CD14-positive monocyte (primary cell): ENCODE data around the gene NPAS3. TPM values are rescaled to one million over a fixed set of nuclear protein-coding genes. Genes with fewer than 3 reads are reported as not detected.

Experiments
- DNase-seq, 3 donors: peaks; one replicate each; pipeline ENCODE4 v3.0.0-alpha.2; 2011 to 2022
- H2AFZ ChIP-seq: 2 replicates; pipeline ENCODE4 v1.6.0; 2012; ENCODE audit warnings: mild to moderate bottlenecking, low read depth, low read length, inconsistent platforms; ENCODE audit not compliant: insufficient read depth, poor library complexity, severe bottlenecking
- H3K27ac ChIP-seq, 2 donors: 1 replicate in 1 of 2; 2 replicates in 1 of 2; pipeline ENCODE4 v1.5.1; 2012 to 2013; ENCODE audit warnings: low read length in 2 of 2, control low read depth in 1 of 2, inconsistent platforms in 1 of 2, low read depth in 1 of 2, mild to moderate bottlenecking in 1 of 2
- H3K27me3 ChIP-seq, 2 donors: one replicate each; pipeline versions ENCODE4 v1.6.0 to v1.6.1; 2011 to 2013; ENCODE audit warnings: low read length in 2 of 2; ENCODE audit not compliant: control insufficient read depth in 2 of 2, insufficient read depth in 2 of 2
- H3K36me3 ChIP-seq, 2 donors: replicated peaks in 1 of 2; 1 replicate in 1 of 2; 2 replicates in 1 of 2; pipeline versions ENCODE4 v1.5.1 to v1.6.1; 2012 to 2013; ENCODE audit warnings: low read length in 2 of 2, control low read depth in 1 of 2, inconsistent platforms in 1 of 2, mild to moderate bottlenecking in 1 of 2; ENCODE audit not compliant: insufficient read depth in 2 of 2, control insufficient read depth in 1 of 2
- H3K4me1 ChIP-seq, 2 donors: 1 replicate in 1 of 2; 2 replicates in 1 of 2; pipeline versions ENCODE4 v1.5.1 to v1.6.1; 2012 to 2013; ENCODE audit warnings: low read length in 2 of 2, control low read depth in 1 of 2, inconsistent platforms in 1 of 2, mild to moderate bottlenecking in 1 of 2, moderate library complexity in 1 of 2; ENCODE audit not compliant: insufficient read depth in 2 of 2, control insufficient read depth in 1 of 2
- H3K4me2 ChIP-seq: replicated peaks from 2 replicates; pipeline ENCODE3; 2012; ENCODE audit warnings: low read length, moderate library complexity, mild to moderate bottlenecking; ENCODE audit not compliant: poor library complexity, severe bottlenecking; ENCODE audit errors: extremely low read depth
- H3K4me3 ChIP-seq, 3 experiments: fragments of 200-600 bp in 1 of 3; sonication (generic) in 1 of 3; replicated peaks in 1 of 3; 1 replicate in 2 of 3; 2 replicates in 1 of 3; pipeline ENCODE4 v1.5.1; 2011 to 2013; ENCODE audit warnings: low read length in 3 of 3, mild to moderate bottlenecking in 3 of 3, control low read depth in 2 of 3, low read depth in 2 of 3, inconsistent platforms in 1 of 3, moderate library complexity in 1 of 3
- H3K79me2 ChIP-seq: 2 replicates; pipeline ENCODE4 v1.6.0; 2012; ENCODE audit warnings: mild to moderate bottlenecking, control low read depth, inconsistent platforms, low read length, moderate library complexity; ENCODE audit not compliant: insufficient read depth
- H3K9ac ChIP-seq: 2 replicates; pipeline ENCODE4 v1.6.0; 2017; ENCODE audit warnings: low read length, mild to moderate bottlenecking; ENCODE audit not compliant: insufficient read depth, poor library complexity, severe bottlenecking
- H3K9me3 ChIP-seq, 2 donors: replicated peaks in 1 of 2; 1 replicate in 1 of 2; 2 replicates in 1 of 2; pipeline versions ENCODE4 v1.5.1 to v1.6.1; 2012 to 2013; ENCODE audit warnings: low read length in 2 of 2, control low read depth in 1 of 2; ENCODE audit not compliant: control insufficient read depth in 1 of 2, insufficient read depth in 1 of 2
- H4K20me1 ChIP-seq: 2 replicates; pipeline ENCODE4 v1.6.0; 2012; ENCODE audit warnings: mild to moderate bottlenecking, low read length, control low read depth, moderate library complexity; ENCODE audit not compliant: insufficient read depth
- H3K27ac Mint-ChIP-seq, 7 donors: one replicate each; pipeline ENCODE4 v1.8.0; 2020; ENCODE audit warnings: mild to moderate bottlenecking in 7 of 7, mixed read lengths in 7 of 7, moderate library complexity in 6 of 7, inconsistent platforms in 2 of 7
- H3K27me3 Mint-ChIP-seq, 3 donors: one replicate each; pipeline ENCODE4 v1.8.0; 2021 to 2022; ENCODE audit warnings: low read depth in 3 of 3, mild to moderate bottlenecking in 3 of 3, mixed read lengths in 3 of 3, moderate library complexity in 3 of 3, inconsistent platforms in 1 of 3
- H3K36me3 Mint-ChIP-seq, 2 donors: one replicate each; pipeline ENCODE4 v1.8.0; 2020; ENCODE audit warnings: mixed read lengths in 2 of 2, inconsistent platforms in 1 of 2, mild to moderate bottlenecking in 1 of 2
- H3K4me1 Mint-ChIP-seq: one replicate; pipeline ENCODE4 v1.8.0; 2020; ENCODE audit warnings: mild to moderate bottlenecking, mixed read lengths
- H3K4me3 Mint-ChIP-seq, 2 donors: one replicate each; pipeline ENCODE4 v1.8.0; 2020; ENCODE audit warnings: mild to moderate bottlenecking in 2 of 2, mixed read lengths in 2 of 2, moderate library complexity in 1 of 2
- H3K9me3 Mint-ChIP-seq, 7 donors: one replicate each; pipeline ENCODE4 v1.8.0; 2020 to 2022; ENCODE audit warnings: mixed read lengths in 7 of 7, mild to moderate bottlenecking in 6 of 7, moderate library complexity in 6 of 7, inconsistent platforms in 2 of 7
- CTCF ChIP-seq: fragments of 200-600 bp; IDR thresholded peaks from one replicate; pipeline ENCODE4 v1.8.0; 2022; ENCODE audit warnings: antibody characterized with exemption, mild to moderate bottlenecking
- WGBS: methylation state at CpG from one replicate; pipeline ENCODE4 v1.1.5; 2013; ENCODE audit warnings: missing lambda C conversion rate; ENCODE audit not compliant: insufficient coverage; 5-methylcytosine and 5-hydroxymethylcytosine counted together
- intact Hi-C, 2 donors: fragments of 100-400 bp; cut with micrococcal nuclease; formaldehyde crosslinking; loops; one replicate each; pipeline versions ENCODE4 v1.15.0 to v1.15.1; 2023
- polyA plus RNA-seq, 3 donors: library from polyadenylated mRNA; depleted of rRNA in 1 of 3; unstranded in 2 of 3; stranded (reverse) in 1 of 3; fragments of 300-500 nt in 2 of 3; fragments of >200 nt in 1 of 3; fragmentation: Illumina TruSeq in 2 of 3; gene quantifications; 1 replicate in 2 of 3; 2 replicates in 1 of 3; pipeline ENCODE4 v1.2.3, GENCODE V29; 2012 to 2021

The NPAS3 gene
- polyA plus RNA-seq, 3 donors, result not detected

- Mint-ChIP-seq H3K9me3 (no peaks in the 10 kb centered on the region), H3K36me3 (no peaks in the 10 kb centered on the region), H3K27me3 (peaks cover 0 to 4% (median 0%) of the 10 kb centered on the region in 3 donors), H3K4me1 (no peaks in the 10 kb centered on the region), H3K4me3 (no peak overlapping the region), H3K27ac (no peak overlapping the region)
- H3K79me2 ChIP-seq, result no peaks in the 10 kb centered on the region
- H3K9me3 ChIP-seq, result no peaks in the 10 kb centered on the region
- no peak overlapping the region for H3K27ac ChIP-seq
- DNase-seq, result no peak
- no peaks in the 10 kb centered on the region for H3K27me3 ChIP-seq
- no peak overlapping the region for H2AFZ ChIP-seq
- H3K4me2 ChIP-seq, result no peak overlapping the region
- intact Hi-C loops, result loop anchor here in 1 of 2 donors (10.0 kb wide), 1 partner anchor 487 kb away; no protein-coding TSS in a partner anchor
- H3K9ac ChIP-seq, result no peak overlapping the region
- no peaks in the 10 kb centered on the region for H3K36me3 ChIP-seq
- no peak for TF ChIP-seq CTCF
- H4K20me1 ChIP-seq, result no peaks in the 10 kb centered on the region
- no peak overlapping the region for H3K4me3 ChIP-seq
- no CpG with 5 or more reads among the region's 4 CpGs for WGBS
- no peaks in the 10 kb centered on the region for H3K4me1 ChIP-seq
Observed at GRCh38 chr14:33837943-33838683, 899.4 kb downstream of the NPAS3 start.

- peaks cover 0 to 4% (median 0%) of the 10 kb centered on the region in 3 donors for H3K27me3 Mint-ChIP-seq
Observed at GRCh38 chr14:33839193-33840076, 900.8 kb downstream of the NPAS3 start.

More at GRCh38 chr14:33839193-33840076, 900.8 kb downstream of the NPAS3 start:
- peak; percentile 85 for TF ChIP-seq CTCF
- Histone ChIP-seq H3K79me2 (no peaks in the 10 kb centered on the region), H3K4me3 (no peak overlapping the region), H3K36me3 (no peaks in the 10 kb centered on the region), H3K9ac (no peak overlapping the region), H2AFZ (no peak overlapping the region), H4K20me1 (no peaks in the 10 kb centered on the region), H3K4me2 (no peak overlapping the region), H3K9me3 (no peaks in the 10 kb centered on the region), H3K4me1 (no peaks in the 10 kb centered on the region), H3K27ac (no peak overlapping the region), H3K27me3 (no peaks in the 10 kb centered on the region)
- no peak overlapping the region for H3K27ac Mint-ChIP-seq
- no peaks in the 10 kb centered on the region for H3K36me3 Mint-ChIP-seq
- 39% methylated on average over 10 of the region's 16 CpGs for WGBS
- peak; percentile 5 to 27 (median 16) for DNase-seq
- intact Hi-C loops, result loop anchor here (5.0 to 10.0 kb wide), 3 partner anchors 265 to 485 kb away; no protein-coding TSS in a partner anchor
- no peak overlapping the region for H3K4me3 Mint-ChIP-seq
- H3K4me1 Mint-ChIP-seq, result no peaks in the 10 kb centered on the region
- H3K9me3 Mint-ChIP-seq, result no peaks in the 10 kb centered on the region
